ENCODE results near the gene PRUNE1.

PRUNE1 gene

GRCh38 chr1:151007853-151008243 is 401 bp upstream of the PRUNE1 start:
- DNase-seq: no peak

GRCh38 chr1:151009206-151009587 is 948 bp downstream of the PRUNE1 start:
- no peak for DNase-seq

- no peak for DNase-seq
Observed at GRCh38 chr1:151009674-151010345, 1.6 kb downstream of the PRUNE1 start.

- no peak for DNase-seq
Observed at GRCh38 chr1:151010346-151010726, 2.1 kb downstream of the PRUNE1 start.

- no peak for DNase-seq
Observed at GRCh38 chr1:151011154-151011850, 3.1 kb downstream of the PRUNE1 start.

- DNase-seq: no peak
Observed at GRCh38 chr1:151012684-151013471, 4.6 kb downstream of the PRUNE1 start.

GRCh38 chr1:151013518-151013917 is 5.3 kb downstream of the PRUNE1 start:
- DNase-seq: no peak

GRCh38 chr1:151024540-151025146 is 16.4 kb downstream of the PRUNE1 start:
- peak; percentile 81 for DNase-seq

GRCh38 chr1:151026460-151026859 is 18.2 kb downstream of the PRUNE1 start:
- DNase-seq: no peak

- no peak for DNase-seq
Observed at GRCh38 chr1:151032164-151032563, 23.9 kb downstream of the PRUNE1 start.

- DNase-seq: no peak
Observed at GRCh38 chr1:151035167-151035566, 26.9 kb downstream of the PRUNE1 start.

GRCh38 chr1:151036356-151036755 is 28.1 kb downstream of the PRUNE1 start, which contains the start of gene BNIPL:
BNIPL (plus strand) TSS chr1:151036586; CDS start chr1:151036726, 140 bp downstream.
- DNase-seq: no peak

GRCh38 chr1:151037032-151037431 is 28.8 kb downstream of the PRUNE1 start:
- DNase-seq: no peak

- DNase-seq: no peak
Observed at GRCh38 chr1:151039521-151039920, 31.3 kb downstream of the PRUNE1 start.

GRCh38 chr1:151043163-151043562 is 34.9 kb downstream of the PRUNE1 start:
- DNase-seq: no peak

GRCh38 chr1:151047591-151047924 is 39.3 kb downstream of the PRUNE1 start, which contains the start of gene C1orf56:
C1orf56 (plus strand) TSS chr1:151047751; CDS start chr1:151047848, 97 bp downstream.
- peak; percentile 65 for DNase-seq

- peak; percentile 60 for DNase-seq
Observed at GRCh38 chr1:151047925-151048644, 39.8 kb downstream of the PRUNE1 start.

GRCh38 chr1:151048645-151049032 is 40.4 kb downstream of the PRUNE1 start:
- DNase-seq: no peak

GRCh38 chr1:151049458-151049857 is 41.2 kb downstream of the PRUNE1 start:
- no peak for DNase-seq

- no peak for DNase-seq
Observed at GRCh38 chr1:151050051-151050688, 41.9 kb downstream of the PRUNE1 start.

- DNase-seq: no peak
Observed at GRCh38 chr1:151051356-151052009, 43.2 kb downstream of the PRUNE1 start.
